HEK293 (cell line): Measurements from ENCODE around the gene EFEMP2.

Source experiments
- CTCF ChIA-PET: fragments of 350-600 bp; formaldehyde crosslinking; extraction: SDS; loops from one replicate; lab custom pipeline; 2021; ENCODE audit warnings: antibody characterized with exemption; lab: Yijun Ruan, JAX
- POLR2A ChIA-PET: fragments of 300-600 bp; formaldehyde crosslinking; extraction: SDS; loops from one replicate; lab custom pipeline; 2020; ENCODE audit warnings: antibody characterized with exemption, inconsistent platforms; lab: Yijun Ruan, JAX
- H3K27ac ChIP-seq: fragments of 200-500 bp; sonication (Bioruptor generic); 2 replicates; pipeline ENCODE4 v1.5.1; 2014; ENCODE audit warnings: low read depth, low read length, control low read depth, inconsistent platforms; ENCODE audit errors: extremely low read depth
- H3K36me3 ChIP-seq, 2 experiments: fragments of 200-500 bp in 1 of 2; sonication (Bioruptor generic) in 1 of 2; 1 replicate in 1 of 2; 2 replicates in 1 of 2; pipeline ENCODE4 v1.5.1; 2014 to 2017; ENCODE audit warnings: inconsistent platforms in 2 of 2, low read length in 2 of 2; ENCODE audit not compliant: control insufficient read depth in 2 of 2, insufficient read depth in 1 of 2
- H3K4me1 ChIP-seq: fragments of 200-500 bp; sonication (Bioruptor generic); 2 replicates; pipeline ENCODE4 v1.5.1; 2014; ENCODE audit warnings: mild to moderate bottlenecking, low read length, inconsistent platforms; ENCODE audit not compliant: control insufficient read depth, insufficient read depth
- H3K4me3 ChIP-seq: 2 replicates; pipeline ENCODE4 v1.5.1; 2011; ENCODE audit warnings: low read depth, mild to moderate bottlenecking, control low read depth, low read length, moderate library complexity
- H3K9me3 ChIP-seq: fragments of 200-500 bp; sonication (Bioruptor generic); 2 replicates; pipeline ENCODE4 v1.5.1; 2014; ENCODE audit warnings: low read depth, low read length, inconsistent platforms; ENCODE audit not compliant: control insufficient read depth, insufficient read depth
- HOXC10 ChIP-seq: sonication (generic); formaldehyde crosslinking; IDR thresholded peaks from 2 replicates; pipeline ENCODE4 v1.8.1; 2023; ENCODE audit warnings: mild to moderate bottlenecking, missing genetic modification reagents
- KLF10 ChIP-seq: fragments of 450-650 bp; IDR thresholded peaks from 2 replicates; pipeline ENCODE4 v1.5.1; 2018; ENCODE audit warnings: missing biosample characterization, mild to moderate bottlenecking, missing genetic modification characterization
- KLF7 ChIP-seq: fragments of 450-650 bp; formaldehyde crosslinking; IDR thresholded peaks from 2 replicates; pipeline ENCODE4 v1.5.1; 2016; ENCODE audit warnings: missing biosample characterization, missing genetic modification characterization, borderline replicate concordance
- KLF9 ChIP-seq: fragments of 450-650 bp; formaldehyde crosslinking; IDR thresholded peaks from 2 replicates; pipeline ENCODE4 v1.5.1; 2016; ENCODE audit warnings: missing biosample characterization, missing genetic modification characterization, low read depth
- OSR2 ChIP-seq: fragments of 450-650 bp; formaldehyde crosslinking; IDR thresholded peaks from 2 replicates; pipeline ENCODE4 v1.5.1; 2016; ENCODE audit warnings: missing biosample characterization, missing genetic modification characterization
- REST ChIP-seq: fragments of 450-650 bp; formaldehyde crosslinking; IDR thresholded peaks from 2 replicates; pipeline ENCODE4 v1.5.1; 2016; ENCODE audit warnings: missing biosample characterization, missing genetic modification characterization
- SP2 ChIP-seq: fragments of 450-650 bp; formaldehyde crosslinking; IDR thresholded peaks from 2 replicates; pipeline ENCODE4 v1.5.1; 2016; ENCODE audit warnings: missing biosample characterization, missing genetic modification characterization
- SP7 ChIP-seq: fragments of 450-650 bp; formaldehyde crosslinking; IDR thresholded peaks from 2 replicates; pipeline ENCODE4 v1.5.1; 2016; ENCODE audit warnings: missing biosample characterization, missing genetic modification characterization
- ZBTB20 ChIP-seq: fragments of 450-650 bp; formaldehyde crosslinking; IDR thresholded peaks from 2 replicates; pipeline ENCODE4 v1.5.1; 2016; ENCODE audit warnings: missing biosample characterization, missing genetic modification characterization
- ZBTB8A ChIP-seq: fragments of 450-650 bp; formaldehyde crosslinking; IDR thresholded peaks from 2 replicates; pipeline ENCODE4 v1.5.1; 2016; ENCODE audit warnings: missing biosample characterization, missing genetic modification characterization
- ZFP37 ChIP-seq: fragments of 450-650 bp; formaldehyde crosslinking; IDR thresholded peaks from 2 replicates; pipeline ENCODE4 v1.5.1; 2016; ENCODE audit warnings: missing biosample characterization, missing genetic modification characterization
- ZNF184 ChIP-seq: fragments of 450-650 bp; IDR thresholded peaks from 2 replicates; pipeline ENCODE4 v1.5.1; 2018; ENCODE audit warnings: missing biosample characterization, mild to moderate bottlenecking, missing genetic modification characterization
- ZNF202 ChIP-seq: fragments of 450-650 bp; formaldehyde crosslinking; IDR thresholded peaks from 2 replicates; pipeline ENCODE4 v1.5.1; 2016; ENCODE audit warnings: missing biosample characterization, missing genetic modification characterization, borderline replicate concordance
- ZNF341 ChIP-seq: fragments of 450-650 bp; formaldehyde crosslinking; IDR thresholded peaks from 2 replicates; pipeline ENCODE4; 2016; ENCODE audit warnings: low read depth, missing biosample characterization, missing genetic modification characterization
- ZNF362 ChIP-seq: fragments of 450-650 bp; formaldehyde crosslinking; IDR thresholded peaks from 2 replicates; pipeline ENCODE4 v1.5.1; 2016; ENCODE audit warnings: missing biosample characterization, missing genetic modification characterization
- ZNF426 ChIP-seq: fragments of 450-650 bp; formaldehyde crosslinking; IDR thresholded peaks from 2 replicates; pipeline ENCODE4 v1.5.1; 2017; ENCODE audit warnings: missing biosample characterization, missing genetic modification characterization, mild to moderate bottlenecking, inconsistent platforms, moderate library complexity
- ZNF621 ChIP-seq: fragments of 450-650 bp; formaldehyde crosslinking; IDR thresholded peaks from 2 replicates; pipeline ENCODE4 v1.5.1; 2017; ENCODE audit warnings: missing biosample characterization, missing genetic modification characterization
- ZNF792 ChIP-seq: fragments of 450-650 bp; formaldehyde crosslinking; IDR thresholded peaks from 2 replicates; pipeline ENCODE4 v1.5.1; 2016; ENCODE audit warnings: missing biosample characterization, missing genetic modification characterization
- TF ChIP-seq, protein P1 (sequence below): fragments of 450-650 bp; formaldehyde crosslinking; IDR thresholded peaks from 2 replicates; pipeline ENCODE4 v1.5.1; 2016; ENCODE audit warnings: missing biosample characterization, missing genetic modification characterization, borderline replicate concordance
- TF ChIP-seq, protein P2 (sequence below): IDR thresholded peaks from 2 replicates; pipeline ENCODE4 v1.6.1; 2011; ENCODE audit warnings: mild to moderate bottlenecking, low read depth, low read length, borderline replicate concordance
- TF ChIP-seq, protein P3 (sequence below): fragments of 450-650 bp; formaldehyde crosslinking; conservative IDR thresholded peaks from 2 replicates; pipeline ENCODE4 v1.5.1; 2016; ENCODE audit warnings: low read depth, missing biosample characterization, missing genetic modification characterization

Gene EFEMP2

DNA sequence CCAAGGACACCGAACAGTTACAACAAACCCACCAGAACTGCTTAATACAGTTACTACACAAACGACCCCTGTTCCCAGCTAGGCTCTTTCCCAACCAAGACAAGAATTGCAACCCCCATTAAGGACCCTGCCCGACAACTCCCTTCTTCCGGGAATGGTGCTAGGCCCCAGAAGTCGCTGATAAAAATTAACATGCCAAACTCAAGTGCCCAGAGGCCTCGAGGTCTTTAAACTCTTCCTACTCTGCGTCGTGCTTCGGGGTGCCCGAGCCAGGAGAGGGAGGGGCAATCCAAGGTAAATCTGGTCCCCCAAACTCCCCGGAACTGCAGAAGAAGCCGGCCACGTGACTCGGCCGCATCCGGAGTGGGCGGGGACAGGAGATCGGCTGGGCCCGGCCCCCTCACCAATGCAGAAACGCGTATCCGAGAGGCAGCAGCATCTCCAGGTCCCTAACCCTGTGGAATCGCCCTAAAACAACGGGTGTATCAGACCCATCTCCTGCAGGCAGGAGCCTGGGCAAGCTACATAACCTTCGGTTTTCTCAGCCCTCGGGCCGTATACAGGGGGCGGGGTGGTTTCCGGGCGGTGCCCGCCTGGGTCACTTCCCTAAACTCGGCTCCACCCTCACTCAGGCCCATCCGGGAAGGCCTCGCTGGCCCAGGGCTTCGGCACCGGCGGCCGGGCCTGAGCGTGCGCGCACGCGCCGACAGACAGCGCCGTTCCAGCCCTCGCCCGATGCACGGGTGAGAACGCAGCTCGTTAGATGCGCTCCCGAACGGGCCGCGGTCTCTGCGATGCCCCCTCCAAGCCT lies 15.7 kb downstream of the EFEMP2 start:
- Histone ChIP-seq H3K36me3 (peaks cover 0 to 54% of the 10 kb centered on the region in 2 experiments; a peak in 1 of 3 replicates), H3K4me3 (peak overlapping the region; percentile 95), H3K9me3 (no peaks in the 10 kb centered on the region), H3K4me1 (peaks cover 4% of the 10 kb centered on the region; the same call in 1 of the 2 replicates), H3K27ac (peak overlapping the region; percentile 79)
- CTCF ChIA-PET = no interaction called here
- POLR2A ChIA-PET = interaction anchor here (0.6 to 6.5 kb wide), 9 partner anchors 10 to 281 kb away, joined by 3 to 121 read pairs (median 5); partner anchors contain the start of genes BANF1, CCDC85B, EHBP1L1 and EIF1AD
- TF ChIP-seq ZNF341 = no peak
- TF ChIP-seq ZBTB20 (tag by site-specific recombination) = peak; percentile 56; the same call in 1 of the 2 replicates
- TF ChIP-seq SP7 (tag by site-specific recombination) = no peak
- TF ChIP-seq ZFP37 (tag by site-specific recombination) = no peak
- TF ChIP-seq KLF10 (tag by site-specific recombination) = peak; percentile 40; the same call in 1 of the 2 replicates
- TF ChIP-seq, protein P1, sequence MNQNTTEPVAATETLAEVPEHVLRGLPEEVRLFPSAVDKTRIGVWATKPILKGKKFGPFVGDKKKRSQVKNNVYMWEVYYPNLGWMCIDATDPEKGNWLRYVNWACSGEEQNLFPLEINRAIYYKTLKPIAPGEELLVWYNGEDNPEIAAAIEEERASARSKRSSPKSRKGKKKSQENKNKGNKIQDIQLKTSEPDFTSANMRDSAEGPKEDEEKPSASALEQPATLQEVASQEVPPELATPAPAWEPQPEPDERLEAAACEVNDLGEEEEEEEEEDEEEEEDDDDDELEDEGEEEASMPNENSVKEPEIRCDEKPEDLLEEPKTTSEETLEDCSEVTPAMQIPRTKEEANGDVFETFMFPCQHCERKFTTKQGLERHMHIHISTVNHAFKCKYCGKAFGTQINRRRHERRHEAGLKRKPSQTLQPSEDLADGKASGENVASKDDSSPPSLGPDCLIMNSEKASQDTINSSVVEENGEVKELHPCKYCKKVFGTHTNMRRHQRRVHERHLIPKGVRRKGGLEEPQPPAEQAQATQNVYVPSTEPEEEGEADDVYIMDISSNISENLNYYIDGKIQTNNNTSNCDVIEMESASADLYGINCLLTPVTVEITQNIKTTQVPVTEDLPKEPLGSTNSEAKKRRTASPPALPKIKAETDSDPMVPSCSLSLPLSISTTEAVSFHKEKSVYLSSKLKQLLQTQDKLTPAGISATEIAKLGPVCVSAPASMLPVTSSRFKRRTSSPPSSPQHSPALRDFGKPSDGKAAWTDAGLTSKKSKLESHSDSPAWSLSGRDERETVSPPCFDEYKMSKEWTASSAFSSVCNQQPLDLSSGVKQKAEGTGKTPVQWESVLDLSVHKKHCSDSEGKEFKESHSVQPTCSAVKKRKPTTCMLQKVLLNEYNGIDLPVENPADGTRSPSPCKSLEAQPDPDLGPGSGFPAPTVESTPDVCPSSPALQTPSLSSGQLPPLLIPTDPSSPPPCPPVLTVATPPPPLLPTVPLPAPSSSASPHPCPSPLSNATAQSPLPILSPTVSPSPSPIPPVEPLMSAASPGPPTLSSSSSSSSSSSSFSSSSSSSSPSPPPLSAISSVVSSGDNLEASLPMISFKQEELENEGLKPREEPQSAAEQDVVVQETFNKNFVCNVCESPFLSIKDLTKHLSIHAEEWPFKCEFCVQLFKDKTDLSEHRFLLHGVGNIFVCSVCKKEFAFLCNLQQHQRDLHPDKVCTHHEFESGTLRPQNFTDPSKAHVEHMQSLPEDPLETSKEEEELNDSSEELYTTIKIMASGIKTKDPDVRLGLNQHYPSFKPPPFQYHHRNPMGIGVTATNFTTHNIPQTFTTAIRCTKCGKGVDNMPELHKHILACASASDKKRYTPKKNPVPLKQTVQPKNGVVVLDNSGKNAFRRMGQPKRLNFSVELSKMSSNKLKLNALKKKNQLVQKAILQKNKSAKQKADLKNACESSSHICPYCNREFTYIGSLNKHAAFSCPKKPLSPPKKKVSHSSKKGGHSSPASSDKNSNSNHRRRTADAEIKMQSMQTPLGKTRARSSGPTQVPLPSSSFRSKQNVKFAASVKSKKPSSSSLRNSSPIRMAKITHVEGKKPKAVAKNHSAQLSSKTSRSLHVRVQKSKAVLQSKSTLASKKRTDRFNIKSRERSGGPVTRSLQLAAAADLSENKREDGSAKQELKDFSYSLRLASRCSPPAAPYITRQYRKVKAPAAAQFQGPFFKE (tag by site-specific recombination) = no peak
- no peak for TF ChIP-seq OSR2
- peak; percentile 79 for TF ChIP-seq SP2 (tag by site-specific recombination)
- no peak for TF ChIP-seq ZNF426 (tag by site-specific recombination)
- TF ChIP-seq REST (tag by site-specific recombination) = no peak
- TF ChIP-seq HOXC10 = no peak
- no peak for TF ChIP-seq ZNF362 (tag by site-specific recombination)
- no peak for TF ChIP-seq ZNF792 (tag by site-specific recombination)
- TF ChIP-seq ZBTB8A = peak; percentile 36; the same call in 1 of the 2 replicates
- TF ChIP-seq KLF9 (tag by site-specific recombination) = peak; percentile 91
- no peak for TF ChIP-seq ZNF202 (tag by site-specific recombination)
- no peak for TF ChIP-seq ZNF621 (tag by site-specific recombination)
- TF ChIP-seq, protein P2, sequence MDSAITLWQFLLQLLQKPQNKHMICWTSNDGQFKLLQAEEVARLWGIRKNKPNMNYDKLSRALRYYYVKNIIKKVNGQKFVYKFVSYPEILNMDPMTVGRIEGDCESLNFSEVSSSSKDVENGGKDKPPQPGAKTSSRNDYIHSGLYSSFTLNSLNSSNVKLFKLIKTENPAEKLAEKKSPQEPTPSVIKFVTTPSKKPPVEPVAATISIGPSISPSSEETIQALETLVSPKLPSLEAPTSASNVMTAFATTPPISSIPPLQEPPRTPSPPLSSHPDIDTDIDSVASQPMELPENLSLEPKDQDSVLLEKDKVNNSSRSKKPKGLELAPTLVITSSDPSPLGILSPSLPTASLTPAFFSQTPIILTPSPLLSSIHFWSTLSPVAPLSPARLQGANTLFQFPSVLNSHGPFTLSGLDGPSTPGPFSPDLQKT = peak; percentile 80; the same call in 1 of the 2 replicates
- TF ChIP-seq, protein P3, sequence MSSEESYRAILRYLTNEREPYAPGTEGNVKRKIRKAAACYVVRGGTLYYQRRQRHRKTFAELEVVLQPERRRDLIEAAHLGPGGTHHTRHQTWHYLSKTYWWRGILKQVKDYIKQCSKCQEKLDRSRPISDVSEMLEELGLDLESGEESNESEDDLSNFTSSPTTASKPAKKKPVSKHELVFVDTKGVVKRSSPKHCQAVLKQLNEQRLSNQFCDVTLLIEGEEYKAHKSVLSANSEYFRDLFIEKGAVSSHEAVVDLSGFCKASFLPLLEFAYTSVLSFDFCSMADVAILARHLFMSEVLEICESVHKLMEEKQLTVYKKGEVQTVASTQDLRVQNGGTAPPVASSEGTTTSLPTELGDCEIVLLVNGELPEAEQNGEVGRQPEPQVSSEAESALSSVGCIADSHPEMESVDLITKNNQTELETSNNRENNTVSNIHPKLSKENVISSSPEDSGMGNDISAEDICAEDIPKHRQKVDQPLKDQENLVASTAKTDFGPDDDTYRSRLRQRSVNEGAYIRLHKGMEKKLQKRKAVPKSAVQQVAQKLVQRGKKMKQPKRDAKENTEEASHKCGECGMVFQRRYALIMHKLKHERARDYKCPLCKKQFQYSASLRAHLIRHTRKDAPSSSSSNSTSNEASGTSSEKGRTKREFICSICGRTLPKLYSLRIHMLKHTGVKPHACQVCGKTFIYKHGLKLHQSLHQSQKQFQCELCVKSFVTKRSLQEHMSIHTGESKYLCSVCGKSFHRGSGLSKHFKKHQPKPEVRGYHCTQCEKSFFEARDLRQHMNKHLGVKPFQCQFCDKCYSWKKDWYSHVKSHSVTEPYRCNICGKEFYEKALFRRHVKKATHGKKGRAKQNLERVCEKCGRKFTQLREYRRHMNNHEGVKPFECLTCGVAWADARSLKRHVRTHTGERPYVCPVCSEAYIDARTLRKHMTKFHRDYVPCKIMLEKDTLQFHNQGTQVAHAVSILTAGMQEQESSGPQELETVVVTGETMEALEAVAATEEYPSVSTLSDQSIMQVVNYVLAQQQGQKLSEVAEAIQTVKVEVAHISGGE = peak; percentile 88
- TF ChIP-seq ZNF184 (tag by site-specific recombination) = no peak
- no peak for TF ChIP-seq KLF7 (tag by site-specific recombination)
